Right ventricle myocardium superior (tissue), 1 donor: ENCODE measurements around the gene RPS19. TPM values are rescaled to one million over a fixed set of nuclear protein-coding genes. Genes with fewer than 3 reads are reported as not detected.
"Not testable (repeated sequence)": the region's sequence is repeated elsewhere in the genome, so short reads cannot be mapped to it uniquely, and the experiment has no call there.

Source experiments
- ATAC-seq: fragments of 200-7000 bp; cut with Tn5 transposase; one replicate; pipeline ENCODE4 v1.9.1; 2020; ENCODE audit warnings: mild to moderate bottlenecking; ENCODE audit not compliant: poor library complexity
- DNase-seq: peaks from one replicate; pipeline ENCODE4 v3.0.0-alpha.2; 2020
- intact Hi-C: fragments of 100-400 bp; cut with DNase I; formaldehyde crosslinking; loops from one replicate; pipeline ENCODE4 v1.11.2; 2022
- total RNA-seq: library from RNA; stranded (reverse); fragmentation: NEBNext Ultra II Directional; extraction: Animal tissue kit (Norgen Biotek cat#: 25700); gene quantifications from one replicate; pipeline ENCODE4 v1.2.1, GENCODE V29; 2021
- donor health status: DM: no; HTN: yes; CAD: no; lungs with severe emphysema.

RPS19 gene
- total RNA-seq, 1 donor from 2014 or later: 586 TPM

DNA sequence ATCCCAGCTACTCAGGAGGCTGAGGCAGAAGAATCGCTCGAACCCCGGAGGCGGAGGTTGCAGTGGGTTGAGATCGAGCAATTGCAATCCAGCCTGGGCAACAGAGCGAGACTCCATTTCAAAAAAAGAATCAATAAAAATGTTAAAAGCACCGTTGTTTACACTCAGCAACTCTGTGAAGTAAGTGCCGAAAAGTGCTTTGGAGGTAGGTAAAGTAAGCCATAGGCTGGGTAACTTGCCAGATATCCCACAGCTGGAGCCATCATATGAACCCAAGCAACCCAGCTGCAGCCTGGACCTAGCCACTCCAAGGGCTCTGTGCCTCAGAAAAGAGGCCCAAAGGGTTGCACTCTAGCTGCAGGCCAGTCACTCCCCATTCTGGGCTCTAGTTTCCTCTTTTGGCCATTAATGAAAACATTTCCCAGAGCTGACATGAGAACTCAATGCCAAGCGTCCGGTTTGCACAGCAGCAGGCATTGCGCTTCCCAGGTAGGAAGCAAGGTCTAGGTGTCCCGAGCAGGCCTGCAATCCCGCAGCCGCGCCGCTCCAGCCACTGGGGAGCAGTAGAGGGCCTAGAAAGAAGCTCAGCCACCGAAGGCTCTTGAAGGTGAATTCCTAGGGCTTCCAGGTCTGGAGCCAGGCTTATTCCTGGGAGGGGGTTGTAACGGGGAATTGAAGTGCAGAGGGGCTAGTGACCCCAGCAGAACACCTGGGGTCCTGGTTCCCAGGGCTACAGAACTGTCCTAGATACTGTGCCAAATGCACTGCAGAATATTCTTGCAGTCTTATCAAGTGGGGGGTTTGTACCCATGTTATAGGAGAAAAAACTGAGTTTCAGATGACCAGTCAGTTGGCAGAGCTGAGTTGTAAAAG is 13.0 kb downstream of the RPS19 start:
- intact Hi-C loops: loop anchor here (5.0 kb wide), 1 partner anchor 79 kb away; no protein-coding TSS in a partner anchor
- ATAC-seq (peak; percentile 74), DNase-seq (peak; percentile 82)

DNA sequence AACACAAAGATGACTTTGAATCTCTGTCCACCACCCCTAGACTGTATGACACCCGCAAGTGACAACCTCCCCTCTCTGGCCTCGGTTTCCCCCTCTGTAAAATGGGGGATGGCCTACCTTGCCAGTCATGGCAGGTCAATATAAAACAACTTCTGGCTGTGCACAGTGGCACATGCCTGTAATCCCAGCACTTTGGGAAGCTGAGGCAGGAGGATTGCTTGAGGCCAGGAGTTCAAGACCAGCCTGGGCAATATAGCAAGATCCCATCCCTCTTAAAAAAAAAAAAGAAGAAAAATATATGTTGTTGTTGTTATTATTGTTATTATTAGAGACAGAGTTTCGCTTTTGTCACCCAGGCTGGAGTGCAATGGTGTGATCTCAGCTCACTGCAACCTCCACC is 15.9 kb downstream of the RPS19 start:
- intact Hi-C loops, ATAC-seq, DNase-seq: not testable (repeated sequence)

DNA sequence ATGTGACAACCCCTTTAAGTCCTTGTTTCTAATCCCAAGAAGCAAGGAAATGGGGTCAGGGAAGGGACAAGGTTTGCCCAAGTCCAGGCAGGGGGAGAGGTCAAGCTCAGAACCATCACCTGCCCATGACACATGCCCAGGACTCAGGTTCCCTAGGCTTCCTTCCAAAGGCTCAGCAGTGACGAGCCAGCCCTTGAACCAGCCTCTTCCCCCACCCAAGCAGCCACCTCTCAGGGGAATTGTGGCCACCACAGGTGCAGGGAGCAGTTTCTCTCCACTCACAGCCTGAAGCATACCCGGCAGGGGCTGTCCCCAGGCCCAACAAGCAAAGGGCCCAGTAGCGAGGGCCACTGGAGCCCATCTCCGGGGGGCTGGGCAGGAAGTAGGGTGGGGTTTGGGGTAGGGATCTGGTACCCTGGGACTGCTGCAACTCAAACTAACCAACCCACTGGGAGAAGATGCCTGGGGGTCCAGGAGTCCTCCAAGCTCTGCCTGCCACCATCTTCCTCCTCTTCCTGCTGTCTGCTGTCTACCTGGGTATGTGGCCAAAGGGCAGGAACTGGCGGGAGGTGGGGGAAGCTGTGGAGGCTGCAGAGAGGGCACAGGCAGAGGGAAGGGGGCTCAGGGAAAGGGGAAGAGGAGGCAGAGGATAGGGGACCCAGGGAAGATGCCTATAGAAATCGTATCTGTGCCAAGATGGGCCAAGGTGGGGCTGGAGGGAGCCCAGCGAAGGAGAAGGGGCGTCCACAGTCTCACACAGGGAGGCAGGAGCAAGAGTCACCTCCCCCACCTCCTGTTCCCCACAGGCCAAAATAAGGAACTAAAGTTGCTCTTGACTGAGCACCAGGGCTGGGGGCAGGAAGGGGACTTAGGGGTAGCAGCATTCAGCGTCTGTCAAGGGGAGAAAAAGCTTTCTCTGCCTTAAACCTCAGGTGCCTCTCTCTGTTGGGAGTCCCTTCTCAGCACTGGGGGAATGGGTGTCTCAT is 17.1 kb downstream of the RPS19 start, which contains the start of gene CD79A:
CD79A (plus strand) TSS at position 433 of the 986 bp plus-strand sequence; CDS start at position 459, 26 bp downstream.
- no peak for ATAC-seq
- DNase-seq: peak; percentile 47
- intact Hi-C loops: no loop called here

DNA sequence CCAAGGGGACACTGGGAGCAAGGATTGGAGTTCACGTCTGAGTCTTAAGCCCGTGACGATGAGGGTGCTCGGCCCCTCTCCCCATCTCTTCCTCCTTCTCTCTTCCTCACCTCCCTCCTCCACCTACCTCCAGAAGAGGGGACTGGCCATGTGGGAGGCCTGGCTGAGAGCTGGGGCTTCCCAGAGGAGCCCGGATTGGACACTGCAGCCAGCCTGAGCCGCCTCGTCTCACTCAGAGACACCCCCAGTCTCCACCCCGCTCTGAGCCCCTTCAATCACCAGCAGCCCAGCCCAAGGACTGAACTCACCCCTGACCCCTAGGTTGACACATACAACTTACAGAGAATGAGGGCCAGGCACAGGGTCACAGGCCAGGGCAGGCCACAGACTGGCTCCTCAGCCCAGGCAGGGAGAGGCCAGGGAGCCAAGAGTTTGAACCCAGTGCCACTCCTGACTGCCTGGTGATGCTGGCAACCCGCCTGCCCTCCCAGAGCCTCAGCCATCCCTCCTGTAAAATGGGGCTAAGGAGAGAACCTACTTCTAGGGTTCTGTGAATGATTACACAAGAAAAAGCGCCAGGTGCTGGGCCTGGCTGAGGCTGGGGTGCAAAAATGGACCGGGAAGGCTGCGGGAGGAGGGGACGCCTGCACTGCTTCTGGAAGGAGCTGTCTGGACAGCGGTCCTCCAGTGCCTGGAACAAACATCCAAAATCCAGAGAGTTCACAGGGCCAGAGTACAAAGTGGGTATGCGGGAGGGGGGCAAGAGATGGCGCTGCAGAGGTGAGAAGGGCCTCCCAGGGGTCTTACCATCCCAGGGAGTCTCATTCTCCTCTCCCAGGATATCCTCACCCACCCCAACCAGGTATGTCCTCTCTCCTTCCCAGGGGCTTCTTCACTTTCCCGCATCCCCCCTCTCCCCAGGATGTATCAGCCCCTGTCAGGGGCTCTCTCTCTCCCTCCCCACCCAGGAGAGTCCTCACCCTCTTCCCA is 18.2 kb downstream of the RPS19 start:
- intact Hi-C loops: no loop called here
- no peak for DNase-seq
- no peak for ATAC-seq

DNA sequence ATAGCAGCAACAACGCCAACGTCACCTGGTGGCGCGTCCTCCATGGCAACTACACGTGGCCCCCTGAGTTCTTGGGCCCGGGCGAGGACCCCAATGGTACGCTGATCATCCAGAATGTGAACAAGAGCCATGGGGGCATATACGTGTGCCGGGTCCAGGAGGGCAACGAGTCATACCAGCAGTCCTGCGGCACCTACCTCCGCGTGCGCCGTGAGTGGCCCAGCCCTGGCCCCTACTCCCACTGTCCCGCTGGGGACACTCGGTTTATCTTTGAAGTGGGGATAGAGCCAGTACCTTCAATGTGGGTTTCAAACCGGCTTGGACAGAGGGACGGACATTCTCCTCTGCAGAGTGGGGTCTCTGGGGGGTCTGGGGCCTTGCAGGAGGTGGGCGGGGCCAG is 19.0 kb downstream of the RPS19 start:
- no peak for ATAC-seq
- no peak for DNase-seq
- intact Hi-C loops: no loop called here

DNA sequence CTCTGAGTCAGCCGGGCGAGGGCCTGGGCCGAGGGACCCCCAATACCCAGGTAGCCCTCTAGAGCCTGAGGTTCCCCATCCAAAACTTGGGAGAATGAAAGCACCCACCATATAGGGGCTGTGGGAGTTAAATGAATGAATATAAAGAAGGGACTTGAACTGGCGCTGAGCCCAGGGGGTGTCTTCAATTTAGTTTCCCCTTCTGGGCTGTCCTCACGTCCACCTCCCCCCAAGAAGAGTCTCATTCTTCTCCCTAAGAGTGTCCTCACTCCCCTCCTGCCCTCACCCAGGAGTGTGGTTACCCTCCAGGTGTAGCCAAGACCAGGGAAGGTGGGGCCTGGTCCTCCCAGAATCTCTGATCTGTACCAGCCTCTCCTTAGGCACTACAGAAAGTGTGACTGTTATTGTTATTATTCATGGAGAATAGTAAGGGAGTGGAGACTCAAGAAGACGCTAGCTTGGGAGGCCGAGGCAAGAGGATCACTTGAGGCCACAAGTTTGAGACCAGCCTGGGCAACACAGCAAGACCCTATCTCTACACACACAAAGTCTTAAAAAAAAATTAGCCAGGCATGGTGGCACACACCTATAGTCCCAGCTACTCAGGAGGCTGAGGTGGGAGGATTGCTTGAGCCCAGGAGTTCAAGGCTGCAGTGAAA is 19.7 kb downstream of the RPS19 start:
- DNase-seq (no peak), ATAC-seq (no peak)
- intact Hi-C loops: no loop called here

DNA sequence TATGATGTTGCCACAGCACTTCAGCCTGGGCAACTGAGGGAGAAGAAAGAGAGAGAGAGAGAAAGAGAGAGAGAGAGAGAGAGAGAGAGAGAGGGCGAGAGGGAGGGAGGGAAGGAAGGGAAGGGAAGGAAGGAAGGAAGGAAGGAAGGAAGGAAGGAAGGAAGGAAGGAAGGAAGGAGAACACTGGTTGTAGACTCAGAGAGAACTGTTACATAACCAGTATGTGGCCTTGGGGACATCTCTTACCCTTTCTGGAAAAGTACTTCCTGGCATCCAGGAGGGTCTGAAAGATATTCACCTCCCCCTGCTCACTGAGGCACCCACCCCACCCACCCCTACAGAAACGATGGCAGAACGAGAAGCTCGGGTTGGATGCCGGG is 20.3 kb downstream of the RPS19 start:
- ATAC-seq: no peak
- no peak for DNase-seq
- intact Hi-C loops: no loop called here

DNA sequence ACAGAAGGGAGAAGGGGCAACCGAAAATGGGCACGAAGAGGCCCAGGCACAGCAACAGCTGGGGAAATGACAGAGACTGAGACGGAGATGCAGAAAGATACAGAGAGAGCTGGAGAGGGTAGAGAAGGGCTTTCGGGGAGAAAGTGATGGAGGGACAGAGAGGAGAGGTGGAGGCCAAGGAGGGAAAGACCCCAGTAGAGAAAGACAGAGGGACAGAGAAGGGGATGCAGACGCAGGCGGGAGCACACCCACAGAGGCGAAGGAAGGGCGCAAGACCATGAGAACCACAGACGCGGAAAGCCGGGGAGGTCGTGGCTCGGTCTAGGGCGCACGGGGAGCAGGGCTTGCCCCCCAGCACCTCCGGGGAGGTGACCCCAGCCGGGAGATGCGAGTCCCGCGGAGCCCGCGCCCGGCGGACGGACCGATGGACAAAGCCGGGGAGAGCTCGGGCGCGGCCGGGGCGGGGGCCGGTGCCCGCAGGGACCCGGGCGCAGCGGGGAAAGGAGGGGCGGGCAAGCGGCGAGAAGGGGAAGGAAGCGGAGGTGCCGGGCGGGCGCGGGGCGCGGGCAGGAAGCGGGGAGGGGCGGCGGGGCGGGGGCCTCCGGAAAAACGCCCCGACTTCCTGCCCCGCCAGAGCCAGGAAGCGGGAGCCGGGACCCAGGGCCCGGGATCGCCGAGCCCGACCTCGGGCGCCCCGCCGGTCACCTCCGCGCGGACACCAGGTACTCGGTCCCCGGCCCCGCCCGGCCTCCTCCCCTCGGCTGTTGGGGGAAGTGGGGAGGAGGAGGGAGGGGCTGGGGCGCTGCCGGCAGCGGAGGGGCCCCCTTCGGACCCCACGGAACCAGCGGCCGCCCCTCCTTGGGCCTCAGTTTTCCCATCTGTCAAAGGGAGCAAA is 22.8 kb downstream of the RPS19 start, which contains the start of gene ARHGEF1:
ARHGEF1 (plus strand) TSS at position 617 of the 895 bp plus-strand sequence. CDS start 4,899 bp downstream, outside the sequence.
- intact Hi-C loops: no loop called here
- ATAC-seq: peak; percentile 63
- DNase-seq: peak; percentile 83

DNA sequence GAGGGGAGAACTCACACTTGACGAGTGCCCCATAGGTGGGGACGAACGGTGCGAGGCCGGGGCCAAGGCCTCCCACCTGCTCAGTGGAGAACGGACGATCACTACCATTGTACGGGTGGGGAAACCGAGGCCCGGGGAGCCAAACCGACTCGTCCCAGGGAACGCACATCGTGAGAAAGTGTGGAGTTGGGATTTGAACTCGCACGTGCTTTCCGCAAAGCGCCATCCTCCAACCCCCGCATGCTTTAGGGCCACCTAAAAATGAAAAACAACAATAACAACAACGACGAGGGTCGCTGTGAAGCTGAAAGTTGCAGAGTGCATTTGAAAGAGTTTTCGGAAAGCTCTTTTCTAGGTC is 23.4 kb downstream of the RPS19 start:
- intact Hi-C loops: no loop called here
- ATAC-seq: peak; percentile 2
- DNase-seq: no peak

DNA sequence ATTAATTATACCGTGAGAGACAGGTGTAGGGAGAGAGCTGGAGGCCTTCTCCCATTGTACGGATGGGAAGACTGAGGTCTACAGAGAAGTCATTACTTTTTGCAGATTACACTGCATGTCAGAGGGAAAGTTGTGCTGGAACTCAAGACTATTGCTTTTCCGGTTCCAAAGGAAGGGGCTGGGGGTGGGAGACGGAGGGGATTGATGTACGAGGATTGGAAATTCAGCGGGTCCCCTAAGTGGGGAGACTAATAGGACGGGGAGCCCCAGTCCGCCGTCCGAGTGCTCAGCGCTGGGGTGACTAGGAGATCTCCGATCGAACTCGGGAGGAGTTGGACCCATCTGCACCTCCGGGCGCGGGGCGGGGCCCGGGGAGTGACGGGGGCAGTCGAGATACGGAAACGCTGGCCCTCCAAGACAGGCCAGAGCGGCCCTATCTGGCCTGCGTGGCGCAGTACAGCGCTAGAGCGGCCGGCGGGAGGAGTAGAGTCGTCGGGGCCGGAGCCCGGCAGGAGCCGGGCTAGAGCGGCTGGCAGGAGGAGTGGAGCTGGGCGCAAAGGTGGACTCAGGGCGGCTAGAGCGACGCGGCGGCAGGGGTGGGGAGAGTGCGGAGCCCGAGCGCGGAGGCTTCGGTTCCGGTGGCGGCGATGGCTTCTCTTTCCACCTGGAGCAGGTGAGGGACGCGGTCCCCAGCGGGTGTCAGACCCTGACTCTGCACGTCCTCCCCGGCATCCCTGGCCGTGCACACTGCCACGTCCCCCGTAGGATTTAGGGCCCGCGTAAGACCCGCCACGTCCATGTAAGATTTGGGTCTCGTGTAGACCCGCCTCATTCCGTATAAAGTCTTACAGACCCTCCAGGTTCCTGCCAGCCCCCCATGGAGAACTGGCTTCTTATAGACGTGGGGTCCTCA is 24.0 kb downstream of the RPS19 start:
- peak; percentile 96 for ATAC-seq
- intact Hi-C loops: no loop called here
- peak; percentile 97 for DNase-seq

DNA sequence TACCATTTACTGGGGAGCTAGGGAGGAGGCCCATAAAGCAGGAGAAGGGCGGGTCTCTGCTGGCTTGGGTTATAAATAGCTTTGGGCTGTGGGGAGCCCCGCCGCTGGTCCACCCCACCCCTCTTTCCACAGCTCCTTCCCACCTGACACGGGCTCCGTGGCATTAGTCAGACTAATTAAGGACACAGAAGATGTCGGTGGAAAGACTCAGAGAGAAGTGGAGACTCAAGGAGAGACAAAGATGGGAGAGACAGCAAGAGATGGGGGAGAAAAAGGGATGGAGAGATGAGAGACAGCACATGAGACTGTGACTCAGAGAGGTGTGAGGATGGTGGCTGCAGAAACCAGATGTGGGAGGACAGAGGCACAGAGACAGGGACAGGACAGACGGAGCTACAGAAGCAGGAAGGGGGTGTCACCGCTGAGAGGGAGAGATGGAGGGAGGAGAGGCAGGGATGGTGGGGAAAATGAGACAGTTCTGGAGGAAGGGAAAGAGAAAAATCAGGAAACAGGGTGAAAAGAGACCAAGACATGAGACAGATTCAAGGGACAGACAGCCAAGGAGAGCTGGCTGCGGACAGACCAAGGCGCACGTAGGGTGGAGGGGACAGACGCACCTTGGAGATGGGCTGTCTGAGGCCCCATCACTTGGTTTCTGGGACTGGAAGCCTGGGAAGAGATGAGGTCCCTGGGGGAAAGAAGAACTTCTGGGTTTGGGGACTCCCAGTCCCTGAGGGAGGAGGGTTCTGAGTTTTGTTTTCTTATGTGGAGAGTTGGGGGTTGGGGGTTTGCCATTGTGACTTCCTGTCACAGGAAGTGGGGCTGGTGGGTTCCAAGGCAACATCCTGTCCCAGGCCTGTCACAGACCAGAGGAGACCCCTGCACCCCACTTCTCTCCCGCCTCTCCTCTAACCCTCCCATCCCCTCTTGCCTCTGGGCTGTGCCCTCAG is 27.0 kb downstream of the RPS19 start:
- ATAC-seq: no peak
- DNase-seq: no peak
- intact Hi-C loops: no loop called here

DNA sequence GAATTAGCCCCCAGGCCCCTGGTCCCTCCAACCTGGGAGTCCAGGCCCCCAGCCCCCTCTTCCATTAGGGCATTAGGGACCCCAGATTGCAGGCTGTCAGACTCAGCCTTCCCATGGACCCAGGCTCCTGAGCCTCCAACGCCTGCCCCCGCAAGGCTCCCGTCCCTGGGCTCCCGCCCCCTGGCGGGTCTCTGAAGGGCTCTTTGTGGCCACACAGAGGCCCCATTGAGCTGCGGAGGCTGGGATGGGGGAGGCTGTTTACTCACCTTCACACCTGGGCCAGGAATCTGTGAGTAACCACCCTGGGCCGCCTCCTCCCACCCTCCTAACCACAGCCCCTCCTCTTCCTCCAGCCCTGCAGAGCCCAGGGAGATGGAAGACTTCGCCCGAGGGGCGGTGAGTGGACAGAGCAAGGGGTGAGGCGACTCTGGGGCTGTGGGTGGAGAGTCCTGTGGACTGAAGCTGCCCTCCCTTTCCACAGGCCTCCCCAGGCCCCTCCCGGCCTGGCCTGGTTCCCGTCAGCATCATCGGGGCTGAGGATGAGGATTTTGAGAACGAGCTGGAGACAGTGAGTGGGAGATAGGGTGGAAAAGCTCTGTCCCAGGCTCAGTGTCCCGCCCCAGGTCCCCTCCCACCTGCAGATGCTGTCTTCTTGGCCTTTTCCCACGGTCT is 27.8 kb downstream of the RPS19 start:
- intact Hi-C loops: no loop called here
- DNase-seq (no peak), ATAC-seq (no peak)

DNA sequence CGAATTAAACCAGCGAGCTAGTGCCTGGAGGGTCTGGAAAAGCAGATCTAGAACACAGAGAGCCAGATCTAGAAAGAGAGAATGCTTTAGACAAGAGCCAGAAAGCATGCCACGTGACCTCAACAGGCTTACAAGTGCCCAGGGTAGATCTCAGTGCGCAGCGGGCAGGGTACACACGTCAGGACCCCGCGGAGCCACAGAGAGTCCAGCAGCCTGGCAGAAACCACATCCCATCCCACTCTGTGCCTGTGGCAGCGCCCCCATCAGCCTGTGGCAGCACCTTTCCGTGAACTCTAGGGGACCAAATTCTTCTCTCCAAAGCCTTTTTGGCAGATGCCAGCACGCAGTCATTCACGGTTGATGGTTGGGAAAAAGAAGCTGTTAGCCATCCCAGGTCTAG is 28.9 kb downstream of the RPS19 start:
- DNase-seq (no peak), ATAC-seq (no peak)
- intact Hi-C loops: no loop called here

DNA sequence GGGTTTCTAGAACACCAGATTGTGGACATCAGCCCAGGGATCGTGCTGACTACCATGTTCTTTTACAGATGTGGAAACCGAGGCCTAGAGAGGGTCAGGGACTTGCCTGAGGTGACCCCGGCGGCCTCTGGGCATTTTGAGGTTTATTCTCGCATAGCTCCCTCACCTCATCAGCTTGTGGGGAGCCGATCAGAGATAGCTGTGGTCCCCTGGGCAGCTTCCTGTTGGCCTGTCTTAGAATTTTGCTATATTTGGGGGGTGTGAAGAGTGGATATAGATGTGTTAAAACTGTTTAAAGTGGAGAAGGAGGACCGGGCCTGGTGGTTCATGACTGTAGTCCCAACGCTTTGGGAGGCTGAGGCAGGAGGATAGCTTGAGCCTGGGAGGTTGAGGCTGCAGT is 29.8 kb downstream of the RPS19 start:
- intact Hi-C loops: no loop called here
- no peak for ATAC-seq

More for the DNA sequence above, 29.8 kb downstream of the RPS19 start:
- no peak for DNase-seq
